HEK293T (cell line): ENCODE data around the gene SCNN1G.

ENCODE experiments used
- CTBP1 ChIP-seq: fragments of 450-650 bp; IDR thresholded peaks from 2 replicates; pipeline ENCODE4 v1.6.1; 2016; ENCODE audit warnings: borderline replicate concordance
- FOXA1 ChIP-seq: fragments of 450-650 bp; IDR thresholded peaks from 2 replicates; pipeline ENCODE4 v1.6.1; 2016; ENCODE audit warnings: mild to moderate bottlenecking
- FOXM1 ChIP-seq: fragments of 450-650 bp; IDR thresholded peaks from 2 replicates; pipeline ENCODE4 v1.6.1; 2017; ENCODE audit warnings: mild to moderate bottlenecking, borderline replicate concordance
- NFRKB ChIP-seq: fragments of 450-650 bp; IDR thresholded peaks from 2 replicates; pipeline ENCODE4 v1.6.1; 2016; ENCODE audit warnings: mild to moderate bottlenecking, moderate library complexity
- SP1 ChIP-seq: fragments of 450-650 bp; IDR thresholded peaks from 2 replicates; pipeline ENCODE4 v1.6.1; 2017
- SUZ12 ChIP-seq: fragments of 450-650 bp; IDR thresholded peaks from 2 replicates; pipeline ENCODE4 v1.6.1; 2016; ENCODE audit warnings: mild to moderate bottlenecking
- TARDBP ChIP-seq: fragments of 450-650 bp; IDR thresholded peaks from 2 replicates; pipeline ENCODE4 v1.6.1; 2016

DNA sequence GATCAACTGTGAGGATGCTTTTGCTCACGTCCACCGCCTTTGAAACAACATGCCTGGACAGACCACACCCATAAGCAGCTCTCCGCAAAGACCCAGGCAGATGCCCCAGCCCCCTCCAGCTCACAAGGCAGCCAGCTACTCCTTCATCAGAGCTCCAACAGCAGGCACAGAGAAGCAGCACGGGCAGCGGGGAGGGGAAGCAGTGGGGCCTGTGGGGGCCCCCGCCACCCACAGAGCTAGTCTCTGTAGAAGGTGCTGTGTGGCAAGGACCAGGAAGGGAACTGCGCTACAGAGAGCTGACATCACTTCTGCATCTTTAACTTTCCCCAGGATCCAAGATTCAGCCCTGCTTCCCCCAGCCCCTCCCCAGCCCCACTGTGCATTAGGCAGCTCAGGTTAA, 10.0 kb upstream of the SCNN1G start:
- TF ChIP-seq SUZ12 (no peak), FOXM1 (no peak), TARDBP (no peak), SP1 (no peak), NFRKB (no peak), FOXA1 (no peak), CTBP1 (no peak)
